K562 (cell line): ENCODE data around the gene ULBP2. TPM values are rescaled to one million over a fixed set of nuclear protein-coding genes. Genes with fewer than 3 reads are reported as not detected.

ENCODE experiments used
- ARID4B ChIP-seq: sonication (generic); formaldehyde crosslinking; IDR thresholded peaks from 2 replicates; pipeline ENCODE4 v1.8.0; 2022; ENCODE audit warnings: mild to moderate bottlenecking, missing genetic modification reagents
- ELK3 ChIP-seq: fragments of 450-650 bp; formaldehyde crosslinking; IDR thresholded peaks from 2 replicates; pipeline ENCODE4 v1.4.0; 2020; ENCODE audit warnings: mild to moderate bottlenecking
- ETV1 ChIP-seq: fragments of 450-650 bp; conservative IDR thresholded peaks from 2 replicates; pipeline ENCODE4 v1.6.1; 2016; ENCODE audit warnings: missing genetic modification characterization, control low read depth, low read depth, missing compliant biosample characterization
- FOXO4 ChIP-seq: fragments of 450-650 bp; formaldehyde crosslinking; IDR thresholded peaks from 2 replicates; pipeline ENCODE4 v1.4.0; 2020; ENCODE audit warnings: mild to moderate bottlenecking, moderate library complexity
- MAFG ChIP-seq: fragments of 450-650 bp; conservative IDR thresholded peaks from 2 replicates; pipeline ENCODE4 v1.6.1; 2016; ENCODE audit warnings: missing genetic modification characterization, missing compliant biosample characterization
- MCM7 ChIP-seq, 2 experiments: fragments of 450-650 bp; IDR thresholded peaks; 2 replicates each; pipeline ENCODE4 v1.6.1; 2016 to 2018
- NFE2 ChIP-seq: IDR thresholded peaks from 2 replicates; pipeline ENCODE4 v1.6.1; 2014; ENCODE audit warnings: antibody characterized with exemption, low read depth
- NFYB ChIP-seq: IDR thresholded peaks from 2 replicates; pipeline ENCODE4 v1.6.1; 2011; ENCODE audit warnings: mild to moderate bottlenecking, moderate library complexity; ENCODE audit not compliant: insufficient read length; ENCODE audit errors: extremely low read depth
- OTX1 ChIP-seq: fragments of 450-650 bp; formaldehyde crosslinking; IDR thresholded peaks from 2 replicates; pipeline ENCODE4 v1.4.0; 2022; ENCODE audit warnings: mild to moderate bottlenecking
- RBM25 ChIP-seq: fragments of 200-400 bp; formaldehyde crosslinking; IDR thresholded peaks from 2 replicates; pipeline ENCODE4 v1.6.1; 2018; ENCODE audit warnings: low read length, low read depth, moderate library complexity; ENCODE audit not compliant: severe bottlenecking
- SRSF9 ChIP-seq: fragments of 200-400 bp; formaldehyde crosslinking; IDR thresholded peaks from 2 replicates; pipeline ENCODE4 v1.6.1; 2017; ENCODE audit warnings: low read depth, low read length, borderline replicate concordance
- ZNF23 ChIP-seq: fragments of 250-450 bp; sonication (Bioruptor Pico); IDR thresholded peaks from 2 replicates; pipeline ENCODE4 v1.4.0; 2020; ENCODE audit warnings: mild to moderate bottlenecking
- polyA plus RNA-seq, 8 experiments: library from polyadenylated mRNA; depleted of rRNA in 4 of 8; stranded (reverse) in 5 of 8; unstranded in 3 of 8; fragments of >200 nt; fragmentation: Nextera tagmentation in 2 of 8; fragmentation: Illumina TruSeq in 1 of 8; extraction: Ambion mirVana in 2 of 8; extraction: Trizol in 1 of 8; gene quantifications; 2 replicates each; pipeline versions ENCODE4 v1.2.1 to v1.2.3, GENCODE V29; 2011 to 2014; ENCODE audit warnings: inconsistent platforms in 1 of 8, missing spikeins in 1 of 8
- total RNA-seq, 7 experiments: library from RNA; depleted of rRNA in 6 of 7; stranded (reverse); fragments of >200 nt in 6 of 7; fragmentation: Illumina TruSeq in 2 of 7; extraction: Trizol in 2 of 7; gene quantifications; 2 replicates each; pipeline versions ENCODE4 v1.2.1 to v1.2.3, GENCODE V29; 2011 to 2021; ENCODE audit warnings: low replicate concordance in 1 of 7
- TF ChIP-seq, protein P1 (sequence below): fragments of 450-650 bp; formaldehyde crosslinking; conservative IDR thresholded peaks from 2 replicates; pipeline ENCODE4 v1.4.0; 2022; ENCODE audit warnings: mild to moderate bottlenecking, missing genetic modification characterization
- TF ChIP-seq, protein P2 (sequence below): fragments of 250-450 bp; sonication (Bioruptor Pico); IDR thresholded peaks from 2 replicates; pipeline ENCODE4 v1.9.0; 2021; ENCODE audit warnings: mild to moderate bottlenecking, inconsistent platforms
- TF ChIP-seq, protein P3 (sequence below): fragments of 250-450 bp; sonication (Bioruptor Pico); IDR thresholded peaks from 2 replicates; pipeline ENCODE4 v1.8.0; 2021; ENCODE audit warnings: moderate library complexity, mild to moderate bottlenecking, inconsistent platforms
- TF ChIP-seq, protein P4 (sequence below): sonication (generic); formaldehyde crosslinking; IDR thresholded peaks from 2 replicates; pipeline ENCODE4 v1.9.0; 2022; ENCODE audit warnings: mild to moderate bottlenecking, missing genetic modification reagents

Gene ULBP2
- total and polyA plus RNA-seq, 9 of the 15 experiments (the other 6 are each of a cell fraction or from before 2014, with no cell fraction given), result 0.50 to 5.3 (median 1.2) TPM

DNA sequence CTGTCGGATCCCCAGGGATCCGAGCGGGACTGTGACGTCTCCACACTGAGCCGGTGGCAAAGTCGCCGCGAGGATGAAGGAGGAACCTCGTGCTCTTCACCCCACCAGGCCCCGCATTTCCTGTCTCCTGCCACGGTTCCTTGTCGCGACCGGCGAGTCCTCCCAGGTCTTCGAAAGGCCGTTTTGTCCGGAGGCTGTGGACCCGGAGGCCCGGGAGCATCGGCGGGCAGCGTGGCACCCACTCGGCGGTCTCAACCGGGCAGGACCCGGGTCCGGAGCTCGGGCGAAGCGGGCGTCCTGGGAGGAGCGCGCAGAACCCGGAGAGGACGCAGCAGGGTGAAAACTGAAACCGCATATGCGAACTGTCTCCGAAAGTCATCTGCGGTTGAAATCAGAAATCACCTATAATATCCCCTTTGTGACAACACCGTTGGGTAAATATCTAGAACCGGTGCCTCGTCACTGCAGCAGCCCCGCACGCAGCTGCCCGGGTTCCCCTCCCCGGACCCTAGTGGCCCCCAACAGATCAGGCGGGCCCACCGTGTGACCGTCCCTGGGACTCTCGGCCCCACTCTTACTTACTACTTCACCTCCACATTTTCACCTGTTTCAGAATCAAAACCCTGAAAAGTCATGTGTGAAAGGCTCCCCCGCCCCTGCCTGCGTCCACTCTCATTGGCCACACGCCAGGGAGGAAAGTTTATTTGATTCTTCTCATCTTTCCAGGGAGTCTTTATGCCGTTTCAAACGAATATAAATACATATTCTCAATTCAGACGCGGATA, 3.1 kb upstream of the ULBP2 start (continued):
- no peak for TF ChIP-seq NFYB
- no peak for TF ChIP-seq ELK3 (CRISPR knock-in tag)
- TF ChIP-seq RBM25, result no peak
- TF ChIP-seq NFE2, result no peak
- TF ChIP-seq, protein P1, sequence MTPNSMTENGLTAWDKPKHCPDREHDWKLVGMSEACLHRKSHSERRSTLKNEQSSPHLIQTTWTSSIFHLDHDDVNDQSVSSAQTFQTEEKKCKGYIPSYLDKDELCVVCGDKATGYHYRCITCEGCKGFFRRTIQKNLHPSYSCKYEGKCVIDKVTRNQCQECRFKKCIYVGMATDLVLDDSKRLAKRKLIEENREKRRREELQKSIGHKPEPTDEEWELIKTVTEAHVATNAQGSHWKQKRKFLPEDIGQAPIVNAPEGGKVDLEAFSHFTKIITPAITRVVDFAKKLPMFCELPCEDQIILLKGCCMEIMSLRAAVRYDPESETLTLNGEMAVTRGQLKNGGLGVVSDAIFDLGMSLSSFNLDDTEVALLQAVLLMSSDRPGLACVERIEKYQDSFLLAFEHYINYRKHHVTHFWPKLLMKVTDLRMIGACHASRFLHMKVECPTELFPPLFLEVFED (CRISPR knock-in tag), result no peak
- TF ChIP-seq FOXO4, result no peak
- no peak for TF ChIP-seq OTX1 (CRISPR knock-in tag)
- TF ChIP-seq ZNF23 (CRISPR knock-in tag), result no peak
- TF ChIP-seq, protein P2, sequence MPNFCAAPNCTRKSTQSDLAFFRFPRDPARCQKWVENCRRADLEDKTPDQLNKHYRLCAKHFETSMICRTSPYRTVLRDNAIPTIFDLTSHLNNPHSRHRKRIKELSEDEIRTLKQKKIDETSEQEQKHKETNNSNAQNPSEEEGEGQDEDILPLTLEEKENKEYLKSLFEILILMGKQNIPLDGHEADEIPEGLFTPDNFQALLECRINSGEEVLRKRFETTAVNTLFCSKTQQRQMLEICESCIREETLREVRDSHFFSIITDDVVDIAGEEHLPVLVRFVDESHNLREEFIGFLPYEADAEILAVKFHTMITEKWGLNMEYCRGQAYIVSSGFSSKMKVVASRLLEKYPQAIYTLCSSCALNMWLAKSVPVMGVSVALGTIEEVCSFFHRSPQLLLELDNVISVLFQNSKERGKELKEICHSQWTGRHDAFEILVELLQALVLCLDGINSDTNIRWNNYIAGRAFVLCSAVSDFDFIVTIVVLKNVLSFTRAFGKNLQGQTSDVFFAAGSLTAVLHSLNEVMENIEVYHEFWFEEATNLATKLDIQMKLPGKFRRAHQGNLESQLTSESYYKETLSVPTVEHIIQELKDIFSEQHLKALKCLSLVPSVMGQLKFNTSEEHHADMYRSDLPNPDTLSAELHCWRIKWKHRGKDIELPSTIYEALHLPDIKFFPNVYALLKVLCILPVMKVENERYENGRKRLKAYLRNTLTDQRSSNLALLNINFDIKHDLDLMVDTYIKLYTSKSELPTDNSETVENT (CRISPR knock-in tag), result no peak
- no peak for TF ChIP-seq MAFG
- TF ChIP-seq, protein P3, sequence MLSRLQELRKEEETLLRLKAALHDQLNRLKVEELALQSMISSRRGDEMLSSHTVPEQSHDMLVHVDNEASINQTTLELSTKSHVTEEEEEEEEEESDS (CRISPR knock-in tag), result no peak
- TF ChIP-seq MCM7 (IDR thresholded peaks at IDR 0.05), result no peak
- peak; percentile 30; the same call in 1 of the 2 replicates for TF ChIP-seq ETV1 (tag)
- no peak for TF ChIP-seq SRSF9
- TF ChIP-seq, protein P4, sequence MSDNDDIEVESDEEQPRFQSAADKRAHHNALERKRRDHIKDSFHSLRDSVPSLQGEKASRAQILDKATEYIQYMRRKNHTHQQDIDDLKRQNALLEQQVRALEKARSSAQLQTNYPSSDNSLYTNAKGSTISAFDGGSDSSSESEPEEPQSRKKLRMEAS (CRISPR knock-in tag), result peak; percentile 57; the same call in 1 of the 2 replicates
- TF ChIP-seq ARID4B (CRISPR knock-in tag), result no peak
